HepG2 (cell line): ENCODE results near the gene PRUNE1. TPM values are rescaled to one million over a fixed set of nuclear protein-coding genes. Genes with fewer than 3 reads are reported as not detected.
A peak's percentile ranks its signal among the peaks of the same experiment; 100 is the strongest.

Experiments used
- AHR ChIP-seq: IDR thresholded peaks from 2 replicates; pipeline ENCODE4 v1.6.1; 2018; ENCODE audit warnings: missing genetic modification reagents, missing compliant biosample characterization
- CREB1 ChIP-seq, 2 experiments: fragments of 450-650 bp in 1 of 2; IDR thresholded peaks; 2 replicates each; pipeline ENCODE4 v1.6.1; 2016 to 2017; ENCODE audit warnings: control low read depth in 1 of 2, mild to moderate bottlenecking in 1 of 2, missing compliant biosample characterization in 1 of 2, missing genetic modification characterization in 1 of 2
- HDAC2 ChIP-seq: sonication (generic); formaldehyde crosslinking; IDR thresholded peaks from 2 replicates; pipeline ENCODE4 v1.4.0; 2020; ENCODE audit warnings: missing genetic modification reagents
- HNRNPL ChIP-seq: fragments of 200-400 bp; formaldehyde crosslinking; IDR thresholded peaks from 2 replicates; pipeline ENCODE4 v1.6.1; 2017; ENCODE audit warnings: mild to moderate bottlenecking, low read depth, low read length
- NFKBIZ ChIP-seq: IDR thresholded peaks from 2 replicates; pipeline ENCODE4 v1.6.1; 2018; ENCODE audit warnings: missing genetic modification reagents, missing compliant biosample characterization
- PCBP1 ChIP-seq: fragments of 200-400 bp; formaldehyde crosslinking; IDR thresholded peaks from 2 replicates; pipeline ENCODE4 v1.6.1; 2017; ENCODE audit warnings: mild to moderate bottlenecking, low read depth, low read length, borderline replicate concordance
- RXRB ChIP-seq: IDR thresholded peaks from 2 replicates; pipeline ENCODE4 v1.6.1; 2016; ENCODE audit warnings: borderline replicate concordance, missing genetic modification reagents, missing compliant biosample characterization
- SIN3B ChIP-seq: fragments of 150-350 bp; IDR thresholded peaks from 2 replicates; pipeline ENCODE4 v1.6.1; 2014; ENCODE audit warnings: low read length
- SIX4 ChIP-seq: sonication (generic); formaldehyde crosslinking; IDR thresholded peaks from 2 replicates; pipeline ENCODE4 v1.4.0; 2020; ENCODE audit warnings: missing genetic modification reagents
- SPEN ChIP-seq: sonication (generic); formaldehyde crosslinking; IDR thresholded peaks from 2 replicates; pipeline ENCODE4 v1.5.1; 2020; ENCODE audit warnings: low read depth, mild to moderate bottlenecking, missing genetic modification reagents
- YEATS2 ChIP-seq: sonication (generic); formaldehyde crosslinking; IDR thresholded peaks from 2 replicates; pipeline ENCODE4 v1.4.0; 2020; ENCODE audit warnings: missing genetic modification reagents, borderline replicate concordance
- ZNF180 ChIP-seq: sonication (generic); formaldehyde crosslinking; IDR thresholded peaks from 2 replicates; pipeline ENCODE4 v1.4.0; 2020; ENCODE audit warnings: low read depth, missing genetic modification reagents, borderline replicate concordance
- ZNF326 ChIP-seq: sonication (generic); formaldehyde crosslinking; IDR thresholded peaks from 2 replicates; pipeline ENCODE4 v1.4.0; 2020; ENCODE audit warnings: missing genetic modification reagents, borderline replicate concordance
- ZNF329 ChIP-seq: sonication (generic); formaldehyde crosslinking; IDR thresholded peaks from 2 replicates; pipeline ENCODE4 v1.9.0; 2021; ENCODE audit warnings: low read depth, mild to moderate bottlenecking, missing genetic modification reagents
- ZNF350 ChIP-seq: sonication (generic); formaldehyde crosslinking; IDR thresholded peaks from 2 replicates; pipeline ENCODE4 v1.4.0; 2020; ENCODE audit warnings: mild to moderate bottlenecking, low read depth, missing genetic modification reagents, borderline replicate concordance
- ZNF713 ChIP-seq: sonication (generic); formaldehyde crosslinking; IDR thresholded peaks from 2 replicates; pipeline ENCODE4 v1.4.0; 2020; ENCODE audit warnings: mild to moderate bottlenecking, missing genetic modification reagents
- polyA plus RNA-seq, 8 experiments: library from polyadenylated mRNA; depleted of rRNA in 3 of 8; stranded (reverse) in 7 of 8; unstranded in 1 of 8; fragments of >200 nt; fragmentation: Illumina TruSeq in 4 of 8; extraction: Trizol in 4 of 8; gene quantifications; 2 replicates each; pipeline versions ENCODE4 v1.2.1 to v1.2.3, GENCODE V29; 2011 to 2016; ENCODE audit warnings: low read depth in 4 of 8, missing spikeins in 1 of 8, mixed read lengths in 1 of 8; ENCODE audit not compliant: insufficient read depth in 1 of 8
- total RNA-seq, 5 experiments: library from RNA; depleted of rRNA; stranded (reverse); fragments of >200 nt; fragmentation: Illumina TruSeq; extraction: Trizol; gene quantifications; 2 replicates each; pipeline ENCODE4 v1.2.3, GENCODE V29; 2016; ENCODE audit warnings: low read depth in 1 of 5
- TF ChIP-seq, protein P1 (sequence below): sonication (generic); formaldehyde crosslinking; IDR thresholded peaks from 2 replicates; pipeline ENCODE4 v1.4.0; 2020; ENCODE audit warnings: missing genetic modification reagents; ENCODE audit errors: not compliant biosample characterization
- TF ChIP-seq, protein P2 (sequence below): IDR thresholded peaks from 2 replicates; pipeline ENCODE4 v1.6.1; 2018; ENCODE audit warnings: missing genetic modification reagents
- TF ChIP-seq, protein P3 (sequence below): sonication (generic); formaldehyde crosslinking; IDR thresholded peaks from 2 replicates; pipeline ENCODE4 v1.8.0; 2023; ENCODE audit warnings: mild to moderate bottlenecking, missing genetic modification reagents
- TF ChIP-seq, protein P4 (sequence below): sonication (generic); formaldehyde crosslinking; IDR thresholded peaks from 2 replicates; pipeline ENCODE4 v1.8.0; 2022; ENCODE audit warnings: mild to moderate bottlenecking, missing genetic modification reagents, moderate library complexity
- TF ChIP-seq, protein P5 (sequence below): sonication (generic); formaldehyde crosslinking; IDR thresholded peaks from 2 replicates; pipeline ENCODE4 v1.5.0; 2020; ENCODE audit warnings: missing genetic modification reagents, mild to moderate bottlenecking, borderline replicate concordance
- TF ChIP-seq, protein P6 (sequence below): sonication (generic); formaldehyde crosslinking; IDR thresholded peaks from 2 replicates; pipeline ENCODE4 v1.4.0; 2020; ENCODE audit warnings: mild to moderate bottlenecking, missing genetic modification reagents
- TF ChIP-seq, protein P7 (sequence below): IDR thresholded peaks from 2 replicates; pipeline ENCODE4 v1.6.1; 2016; ENCODE audit warnings: missing genetic modification reagents, missing compliant biosample characterization

The PRUNE1 gene
- total and polyA plus RNA-seq, 2 of the 13 experiments (the other 11 are each of a cell fraction or from before 2014, with no cell fraction given): 19.0 to 31.9 TPM

DNA sequence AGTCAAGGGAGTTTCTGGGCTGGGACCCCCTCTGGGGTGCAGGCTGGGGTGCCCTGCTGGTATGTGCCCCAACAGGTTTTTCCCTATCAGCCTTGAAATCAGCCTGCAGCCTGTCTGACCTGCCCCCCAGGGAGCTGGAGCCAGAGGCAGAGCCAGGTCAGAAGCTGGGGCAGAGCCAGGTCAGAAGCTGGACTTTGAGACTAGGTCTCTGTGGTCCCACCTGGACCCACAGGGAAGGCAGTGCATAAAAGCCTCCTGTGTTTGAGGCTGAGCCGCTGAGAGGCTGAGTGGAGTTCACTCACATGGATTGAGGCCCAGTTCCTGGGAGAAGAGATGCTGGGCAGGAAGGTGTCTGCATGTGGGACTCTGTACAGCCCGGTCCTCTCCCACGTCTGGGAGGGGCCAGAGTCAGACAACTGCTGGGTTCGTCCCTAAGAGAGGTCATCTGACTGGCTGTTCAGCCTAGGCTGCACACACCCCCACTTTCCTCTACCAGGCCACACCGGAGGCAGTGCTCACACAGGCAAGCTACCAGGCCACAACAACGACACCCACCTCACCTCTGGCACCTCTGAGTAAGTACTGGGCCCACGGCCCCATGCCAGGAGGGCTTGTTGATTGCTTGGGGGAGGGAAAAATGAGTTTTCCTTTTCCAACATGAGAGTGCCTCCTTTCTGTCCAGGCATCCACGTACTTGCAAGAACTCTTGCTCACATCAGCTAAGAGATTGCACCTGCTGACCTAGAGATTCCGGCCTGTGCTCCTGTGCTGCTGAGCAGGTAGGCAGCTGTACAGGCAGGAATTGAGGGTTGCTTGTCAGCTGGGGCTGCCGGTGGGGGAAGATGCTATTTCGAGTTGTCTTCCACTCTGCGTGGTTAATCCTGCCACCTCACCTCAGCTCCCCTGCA is 26.2 kb upstream of the PRUNE1 start, which contains the start of gene ANXA9 (continued):
- TF ChIP-seq, protein P1, sequence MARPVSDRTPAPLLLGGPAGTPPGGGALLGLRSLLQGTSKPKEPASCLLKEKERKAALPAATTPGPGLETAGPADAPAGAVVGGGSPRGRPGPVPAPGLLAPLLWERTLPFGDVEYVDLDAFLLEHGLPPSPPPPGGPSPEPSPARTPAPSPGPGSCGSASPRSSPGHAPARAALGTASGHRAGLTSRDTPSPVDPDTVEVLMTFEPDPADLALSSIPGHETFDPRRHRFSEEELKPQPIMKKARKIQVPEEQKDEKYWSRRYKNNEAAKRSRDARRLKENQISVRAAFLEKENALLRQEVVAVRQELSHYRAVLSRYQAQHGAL (CRISPR knock-in tag): no peak
- TF ChIP-seq, protein P2, sequence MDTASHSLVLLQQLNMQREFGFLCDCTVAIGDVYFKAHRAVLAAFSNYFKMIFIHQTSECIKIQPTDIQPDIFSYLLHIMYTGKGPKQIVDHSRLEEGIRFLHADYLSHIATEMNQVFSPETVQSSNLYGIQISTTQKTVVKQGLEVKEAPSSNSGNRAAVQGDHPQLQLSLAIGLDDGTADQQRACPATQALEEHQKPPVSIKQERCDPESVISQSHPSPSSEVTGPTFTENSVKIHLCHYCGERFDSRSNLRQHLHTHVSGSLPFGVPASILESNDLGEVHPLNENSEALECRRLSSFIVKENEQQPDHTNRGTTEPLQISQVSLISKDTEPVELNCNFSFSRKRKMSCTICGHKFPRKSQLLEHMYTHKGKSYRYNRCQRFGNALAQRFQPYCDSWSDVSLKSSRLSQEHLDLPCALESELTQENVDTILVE (CRISPR knock-in tag): peak; percentile 30; the same call in 1 of the 2 replicates
- no peak for TF ChIP-seq PCBP1
- TF ChIP-seq ZNF713 (CRISPR knock-in tag): no peak
- TF ChIP-seq ZNF329 (CRISPR knock-in tag): 0 out of 2 replicates have a peak, but pooled peaks have one; percentile 59
- TF ChIP-seq NFKBIZ: 0 out of 2 replicates have a peak, but pooled peaks have one; percentile 34
- no peak for TF ChIP-seq AHR (CRISPR knock-in tag)
- TF ChIP-seq HDAC2: peak; percentile 76; the same call in 1 of the 2 replicates
- peak; percentile 88 for TF ChIP-seq RXRB (CRISPR knock-in tag)
- no peak for TF ChIP-seq SIX4
- no peak for TF ChIP-seq SIN3B
- TF ChIP-seq, protein P3, sequence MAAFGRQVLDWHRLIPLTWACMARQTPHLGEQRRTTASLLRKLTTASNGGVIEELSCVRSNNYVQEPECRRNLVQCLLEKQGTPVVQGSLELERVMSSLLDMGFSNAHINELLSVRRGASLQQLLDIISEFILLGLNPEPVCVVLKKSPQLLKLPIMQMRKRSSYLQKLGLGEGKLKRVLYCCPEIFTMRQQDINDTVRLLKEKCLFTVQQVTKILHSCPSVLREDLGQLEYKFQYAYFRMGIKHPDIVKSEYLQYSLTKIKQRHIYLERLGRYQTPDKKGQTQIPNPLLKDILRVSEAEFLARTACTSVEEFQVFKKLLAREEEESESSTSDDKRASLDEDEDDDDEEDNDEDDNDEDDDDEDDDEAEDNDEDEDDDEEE (CRISPR knock-in tag): peak; percentile 62; the same call in 1 of the 2 replicates
- TF ChIP-seq ZNF350 (CRISPR knock-in tag): peak; percentile 70; the same call in 1 of the 2 replicates
- TF ChIP-seq SPEN (CRISPR knock-in tag): peak; percentile 80
- TF ChIP-seq, protein P4, sequence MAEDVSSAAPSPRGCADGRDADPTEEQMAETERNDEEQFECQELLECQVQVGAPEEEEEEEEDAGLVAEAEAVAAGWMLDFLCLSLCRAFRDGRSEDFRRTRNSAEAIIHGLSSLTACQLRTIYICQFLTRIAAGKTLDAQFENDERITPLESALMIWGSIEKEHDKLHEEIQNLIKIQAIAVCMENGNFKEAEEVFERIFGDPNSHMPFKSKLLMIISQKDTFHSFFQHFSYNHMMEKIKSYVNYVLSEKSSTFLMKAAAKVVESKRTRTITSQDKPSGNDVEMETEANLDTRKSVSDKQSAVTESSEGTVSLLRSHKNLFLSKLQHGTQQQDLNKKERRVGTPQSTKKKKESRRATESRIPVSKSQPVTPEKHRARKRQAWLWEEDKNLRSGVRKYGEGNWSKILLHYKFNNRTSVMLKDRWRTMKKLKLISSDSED: no peak
- TF ChIP-seq, protein P5, sequence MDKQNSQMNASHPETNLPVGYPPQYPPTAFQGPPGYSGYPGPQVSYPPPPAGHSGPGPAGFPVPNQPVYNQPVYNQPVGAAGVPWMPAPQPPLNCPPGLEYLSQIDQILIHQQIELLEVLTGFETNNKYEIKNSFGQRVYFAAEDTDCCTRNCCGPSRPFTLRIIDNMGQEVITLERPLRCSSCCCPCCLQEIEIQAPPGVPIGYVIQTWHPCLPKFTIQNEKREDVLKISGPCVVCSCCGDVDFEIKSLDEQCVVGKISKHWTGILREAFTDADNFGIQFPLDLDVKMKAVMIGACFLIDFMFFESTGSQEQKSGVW: no peak
- TF ChIP-seq, protein P6, sequence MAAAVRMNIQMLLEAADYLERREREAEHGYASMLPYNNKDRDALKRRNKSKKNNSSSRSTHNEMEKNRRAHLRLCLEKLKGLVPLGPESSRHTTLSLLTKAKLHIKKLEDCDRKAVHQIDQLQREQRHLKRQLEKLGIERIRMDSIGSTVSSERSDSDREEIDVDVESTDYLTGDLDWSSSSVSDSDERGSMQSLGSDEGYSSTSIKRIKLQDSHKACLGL (CRISPR knock-in tag): no peak
- no peak for TF ChIP-seq ZNF326 (CRISPR knock-in tag)
- no peak for TF ChIP-seq CREB1 (IDR thresholded peaks at IDR 0.05)
- TF ChIP-seq CREB1 (CRISPR knock-in tag; IDR thresholded peaks at IDR 0.05): no peak
- 0 out of 2 replicates have a peak, but pooled peaks have one; percentile 44 for TF ChIP-seq HNRNPL
- TF ChIP-seq, protein P7, sequence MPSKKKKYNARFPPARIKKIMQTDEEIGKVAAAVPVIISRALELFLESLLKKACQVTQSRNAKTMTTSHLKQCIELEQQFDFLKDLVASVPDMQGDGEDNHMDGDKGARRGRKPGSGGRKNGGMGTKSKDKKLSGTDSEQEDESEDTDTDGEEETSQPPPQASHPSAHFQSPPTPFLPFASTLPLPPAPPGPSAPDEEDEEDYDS (CRISPR knock-in tag): peak; percentile 77
- peak; percentile 33; the same call in 1 of the 2 replicates for TF ChIP-seq YEATS2
- no peak for TF ChIP-seq ZNF180
